ENCODE data around the gene IL1RAPL2. TPM values are rescaled to one million over a fixed set of nuclear protein-coding genes. Genes with fewer than 3 reads are reported as not detected.
A peak's percentile ranks its signal among the peaks of the same experiment; 100 is the strongest.

The IL1RAPL2 gene
- total RNA-seq, 1 experiment from 2014 or later, result 1.6 TPM

DNA sequence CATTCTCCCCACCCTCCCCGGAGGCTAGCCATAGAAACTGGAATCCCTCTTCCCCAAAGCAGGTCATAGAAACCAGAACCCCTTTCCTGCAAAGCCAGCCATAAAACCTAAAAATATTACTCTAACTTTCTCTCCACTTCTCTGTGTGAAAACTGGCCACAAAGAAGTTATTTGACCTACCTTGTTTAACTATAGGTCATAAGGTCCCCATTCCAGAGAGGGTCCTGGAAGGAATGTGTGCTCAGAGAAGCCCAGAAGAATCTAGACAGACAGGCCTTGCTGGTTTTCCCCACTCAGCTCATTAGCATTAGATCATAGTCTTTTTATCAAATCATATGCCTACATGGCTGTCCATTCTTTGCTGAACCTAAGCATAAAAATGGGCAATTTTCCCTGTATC, 707.3 kb downstream of the IL1RAPL2 start:
- Histone ChIP-seq H3K4me3 (no peak overlapping the region), H3K9me2 (ENCODE audit: insufficient read depth) (no peaks in the 10 kb centered on the region), H4K20me1 (ENCODE audit: insufficient read depth) (no peaks in the 10 kb centered on the region), H3K27ac (peak overlapping the region; percentile 60), H3K36me3 (ENCODE audit: low read depth) (no peaks in the 10 kb centered on the region), H3K27me3 (ENCODE audit: insufficient read depth, low read depth) (no peaks in the 10 kb centered on the region), H3K4me1 (replicated peaks; ENCODE audit: insufficient read depth) (peaks cover 23% of the 10 kb centered on the region), H3K4me2 (peak overlapping the region; percentile 63), H2AFZ (no peak overlapping the region), H3F3A (ENCODE audit: insufficient read depth, low read depth) (peaks cover 5% of the 10 kb centered on the region; the same call in 1 of the 2 replicates), H3K79me2 (ENCODE audit: low read depth) (no peaks in the 10 kb centered on the region), H3K9me3 (ENCODE audit: insufficient read depth, low read depth) (no peaks in the 10 kb centered on the region)
- CTCF ChIA-PET, result interaction anchor here (0.6 kb wide), 1 partner anchor 79 kb away, joined by 4 read pairs; no protein-coding TSS in a partner anchor
- no TSS peak for BruUV-seq (replicated peaks)
- DNase-seq, result peak; percentile 54 to 83
- no peak for TF ChIP-seq EZH2 (IDR thresholded peaks at IDR 0.05; ENCODE audit: low read depth)
- TF ChIP-seq, protein P1, sequence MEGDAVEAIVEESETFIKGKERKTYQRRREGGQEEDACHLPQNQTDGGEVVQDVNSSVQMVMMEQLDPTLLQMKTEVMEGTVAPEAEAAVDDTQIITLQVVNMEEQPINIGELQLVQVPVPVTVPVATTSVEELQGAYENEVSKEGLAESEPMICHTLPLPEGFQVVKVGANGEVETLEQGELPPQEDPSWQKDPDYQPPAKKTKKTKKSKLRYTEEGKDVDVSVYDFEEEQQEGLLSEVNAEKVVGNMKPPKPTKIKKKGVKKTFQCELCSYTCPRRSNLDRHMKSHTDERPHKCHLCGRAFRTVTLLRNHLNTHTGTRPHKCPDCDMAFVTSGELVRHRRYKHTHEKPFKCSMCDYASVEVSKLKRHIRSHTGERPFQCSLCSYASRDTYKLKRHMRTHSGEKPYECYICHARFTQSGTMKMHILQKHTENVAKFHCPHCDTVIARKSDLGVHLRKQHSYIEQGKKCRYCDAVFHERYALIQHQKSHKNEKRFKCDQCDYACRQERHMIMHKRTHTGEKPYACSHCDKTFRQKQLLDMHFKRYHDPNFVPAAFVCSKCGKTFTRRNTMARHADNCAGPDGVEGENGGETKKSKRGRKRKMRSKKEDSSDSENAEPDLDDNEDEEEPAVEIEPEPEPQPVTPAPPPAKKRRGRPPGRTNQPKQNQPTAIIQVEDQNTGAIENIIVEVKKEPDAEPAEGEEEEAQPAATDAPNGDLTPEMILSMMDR (conservative IDR thresholded peaks at IDR 0.05), result no peak
- intact Hi-C loops (cut with micrococcal nuclease; ENCODE audit: unreplicated experiment), result loop anchor here (5.0 kb wide), 2 partner anchors 39 to 81 kb away; no protein-coding TSS in a partner anchor
- POLR2A ChIA-PET (ENCODE audit: unreplicated experiment), result interaction anchor here (0.6 kb wide), 1 partner anchor 129 kb away, joined by 3 read pairs; no protein-coding TSS in a partner anchor

DNA sequence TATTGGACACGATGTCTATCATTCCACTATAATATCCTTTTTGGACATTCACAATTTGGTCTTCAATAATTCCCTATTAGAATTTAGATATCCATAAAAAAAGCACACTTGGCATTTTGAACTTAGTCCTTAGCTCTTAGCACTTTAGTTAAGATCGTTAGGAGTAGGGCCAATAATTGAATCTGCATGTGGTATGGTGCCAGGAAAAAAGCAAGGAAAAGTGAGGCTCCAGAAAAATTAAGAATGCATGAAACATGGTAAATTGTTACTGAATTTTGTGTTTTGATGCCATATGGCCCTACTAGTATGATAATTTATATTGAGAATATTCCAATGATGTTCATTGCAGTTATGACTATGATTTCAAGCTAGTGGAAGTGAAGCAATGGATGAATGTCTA, 708.1 kb downstream of the IL1RAPL2 start:
- CTCF ChIA-PET, result no interaction called here
- Histone ChIP-seq H3K9me3 (ENCODE audit: insufficient read depth, low read depth) (no peaks in the 10 kb centered on the region), H3K36me3 (ENCODE audit: low read depth) (no peaks in the 10 kb centered on the region), H3K79me2 (ENCODE audit: low read depth) (no peaks in the 10 kb centered on the region), H3K27ac (no peak overlapping the region), H3F3A (ENCODE audit: insufficient read depth, low read depth) (peaks cover 5% of the 10 kb centered on the region; the same call in 1 of the 2 replicates), H3K27me3 (ENCODE audit: insufficient read depth, low read depth) (no peaks in the 10 kb centered on the region), H4K20me1 (ENCODE audit: insufficient read depth) (no peaks in the 10 kb centered on the region), H2AFZ (no peak overlapping the region), H3K4me2 (0 out of 2 replicates have a peak overlapping the region, but pooled peaks have one; percentile 63), H3K4me1 (replicated peaks; ENCODE audit: insufficient read depth) (peaks cover 23% of the 10 kb centered on the region), H3K4me3 (no peak overlapping the region), H3K9me2 (ENCODE audit: insufficient read depth) (no peaks in the 10 kb centered on the region)
- no peak for DNase-seq
- intact Hi-C loops (cut with micrococcal nuclease; ENCODE audit: unreplicated experiment), result loop anchor here (5.0 kb wide), 2 partner anchors 38 to 82 kb away; no protein-coding TSS in a partner anchor
- no TSS peak for BruUV-seq (replicated peaks)
- TF ChIP-seq EZH2 (IDR thresholded peaks at IDR 0.05; ENCODE audit: low read depth), result no peak
- TF ChIP-seq, protein P1 (conservative IDR thresholded peaks at IDR 0.05), result no peak
- POLR2A ChIA-PET (ENCODE audit: unreplicated experiment), result no interaction called here

- Histone ChIP-seq H3K4me2 (no peak overlapping the region), H3K4me3 (no peak overlapping the region), H3K36me3 (ENCODE audit: low read depth) (no peaks in the 10 kb centered on the region), H3K4me1 (replicated peaks; ENCODE audit: insufficient read depth) (peaks cover 23% of the 10 kb centered on the region), H3K9me2 (ENCODE audit: insufficient read depth) (no peaks in the 10 kb centered on the region), H3K27ac (no peak overlapping the region), H3K27me3 (ENCODE audit: insufficient read depth, low read depth) (no peaks in the 10 kb centered on the region), H3K9me3 (ENCODE audit: insufficient read depth, low read depth) (no peaks in the 10 kb centered on the region), H3F3A (ENCODE audit: insufficient read depth, low read depth) (peaks cover 5% of the 10 kb centered on the region; the same call in 1 of the 2 replicates), H2AFZ (no peak overlapping the region), H4K20me1 (ENCODE audit: insufficient read depth) (no peaks in the 10 kb centered on the region), H3K79me2 (ENCODE audit: low read depth) (no peaks in the 10 kb centered on the region)
- ChIA-PET POLR2A (ENCODE audit: unreplicated experiment) (no interaction called here), CTCF (no interaction called here)
- no peak for TF ChIP-seq EZH2 (IDR thresholded peaks at IDR 0.05; ENCODE audit: low read depth)
- TF ChIP-seq, protein P1 (conservative IDR thresholded peaks at IDR 0.05), result no peak
- no TSS peak for BruUV-seq (replicated peaks)
- DNase-seq, result no peak
- intact Hi-C loops (cut with micrococcal nuclease; ENCODE audit: unreplicated experiment), result no loop called here
Observed at GRCh38 chrX:105277132-105277531, 711.1 kb downstream of the IL1RAPL2 start.

Data from PC-9 (cell line).